Keratinocyte (primary cell): Measurements from ENCODE around the gene SMIM14.

Source experiments
- EZH2 ChIP-seq: IDR thresholded peaks from one replicate; pipeline ENCODE4 v1.6.1; 2012; ENCODE audit warnings: inconsistent platforms, mild to moderate bottlenecking, low read length, moderate library complexity
- TF ChIP-seq, protein P1 (sequence below), 3 experiments: IDR thresholded peaks in 1 of 3; conservative IDR thresholded peaks in 1 of 3; optimal IDR thresholded peaks in 1 of 3; 2 replicates in 2 of 3; 3 replicates in 1 of 3; pipeline versions ENCODE3 to v1.5.1; 2011; ENCODE audit warnings: low read length in 3 of 3, mild to moderate bottlenecking in 3 of 3, moderate library complexity in 2 of 3, control low read depth in 1 of 3, inconsistent platforms in 1 of 3; ENCODE audit not compliant: insufficient read depth in 2 of 3; ENCODE audit errors: extremely low read depth in 1 of 3

DNA sequence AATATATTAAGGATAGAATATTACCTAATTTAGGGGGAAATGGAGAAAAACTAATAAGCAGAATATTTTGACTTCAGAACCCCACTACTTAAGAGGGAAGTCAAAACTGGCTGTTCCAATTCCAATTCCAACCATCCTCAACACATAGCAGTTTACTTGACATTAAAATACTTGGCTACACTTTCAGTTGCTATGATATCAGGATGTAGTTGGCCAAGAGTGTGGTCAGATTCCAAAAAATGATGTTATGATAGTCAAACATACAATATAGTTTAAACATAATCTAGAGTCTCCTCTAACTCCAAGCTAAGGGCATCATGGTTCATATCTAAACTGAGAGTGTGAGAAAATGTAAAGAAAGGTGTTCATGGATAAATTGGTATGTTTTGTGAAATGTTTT is 16.5 kb upstream of the SMIM14 start:
- TF ChIP-seq, protein P1, sequence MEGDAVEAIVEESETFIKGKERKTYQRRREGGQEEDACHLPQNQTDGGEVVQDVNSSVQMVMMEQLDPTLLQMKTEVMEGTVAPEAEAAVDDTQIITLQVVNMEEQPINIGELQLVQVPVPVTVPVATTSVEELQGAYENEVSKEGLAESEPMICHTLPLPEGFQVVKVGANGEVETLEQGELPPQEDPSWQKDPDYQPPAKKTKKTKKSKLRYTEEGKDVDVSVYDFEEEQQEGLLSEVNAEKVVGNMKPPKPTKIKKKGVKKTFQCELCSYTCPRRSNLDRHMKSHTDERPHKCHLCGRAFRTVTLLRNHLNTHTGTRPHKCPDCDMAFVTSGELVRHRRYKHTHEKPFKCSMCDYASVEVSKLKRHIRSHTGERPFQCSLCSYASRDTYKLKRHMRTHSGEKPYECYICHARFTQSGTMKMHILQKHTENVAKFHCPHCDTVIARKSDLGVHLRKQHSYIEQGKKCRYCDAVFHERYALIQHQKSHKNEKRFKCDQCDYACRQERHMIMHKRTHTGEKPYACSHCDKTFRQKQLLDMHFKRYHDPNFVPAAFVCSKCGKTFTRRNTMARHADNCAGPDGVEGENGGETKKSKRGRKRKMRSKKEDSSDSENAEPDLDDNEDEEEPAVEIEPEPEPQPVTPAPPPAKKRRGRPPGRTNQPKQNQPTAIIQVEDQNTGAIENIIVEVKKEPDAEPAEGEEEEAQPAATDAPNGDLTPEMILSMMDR (optimal IDR thresholded peaks at IDR 0.05 in 1 of 3, IDR thresholded peaks at IDR 0.05 in 1 of 3, conservative IDR thresholded peaks at IDR 0.05 in 1 of 3; ENCODE audit: extremely low read depth in 1 of 3, insufficient read depth in 2 of 3, low read length in 3 of 3) = no peak
- TF ChIP-seq EZH2 = no peak
